AG10803 (cell line): ENCODE results near the gene SSTR5.

Source experiments
- DNase-seq: peaks from one replicate; pipeline ENCODE4 v3.0.0; 2010; ENCODE audit warnings: low read depth
- H3K4me3 ChIP-seq: 2 replicates; pipeline ENCODE4 v1.5.1; 2011; ENCODE audit warnings: mild to moderate bottlenecking, low read length, control low read depth
- CTCF ChIP-seq: conservative IDR thresholded peaks from 2 replicates; pipeline ENCODE4 v1.5.1; 2011; ENCODE audit warnings: mild to moderate bottlenecking, low read length, control low read depth, inconsistent platforms

The SSTR5 gene

GRCh38 chr16:1073566-1074378 lies 1.2 kb downstream of the SSTR5 start:
- DNase-seq, result no peak
- H3K4me3 ChIP-seq, result no peak overlapping the region
- TF ChIP-seq CTCF, result no peak

- H3K4me3 ChIP-seq, result no peak overlapping the region
- TF ChIP-seq CTCF, result no peak
- no peak for DNase-seq
These were observed 1.8 kb downstream of the SSTR5 start for GRCh38 chr16:1074379-1074649.

- H3K4me3 ChIP-seq, result no peak overlapping the region
- no peak for TF ChIP-seq CTCF
- no peak for DNase-seq
These were observed 3.0 kb downstream of the SSTR5 start for GRCh38 chr16:1075546-1075945.

- DNase-seq, result no peak
- no peak overlapping the region for H3K4me3 ChIP-seq
- no peak for TF ChIP-seq CTCF
These were observed 4.4 kb downstream of the SSTR5 start for GRCh38 chr16:1076801-1077576.

GRCh38 chr16:1077877-1078578 lies 5.5 kb downstream of the SSTR5 start:
- TF ChIP-seq CTCF, result no peak
- DNase-seq, result no peak
- no peak overlapping the region for H3K4me3 ChIP-seq

- H3K4me3 ChIP-seq, result no peak overlapping the region
- no peak for TF ChIP-seq CTCF
- no peak for DNase-seq
These were observed 6.1 kb downstream of the SSTR5 start for GRCh38 chr16:1078579-1079021.
